HG03135 (cell line): Measurements from ENCODE around the gene CPZ.

Experiments
- ATAC-seq: cut with Tn5 transposase; IDR thresholded peaks from one replicate; pipeline ENCODE4 v1.9.1; 2021; ENCODE audit warnings: mild to moderate bottlenecking, moderate library complexity; ENCODE audit not compliant: unreplicated experiment

The CPZ gene

GRCh38 chr4:8593264-8594096 lies 915 bp downstream of the CPZ start:
- ATAC-seq, result no peak

- ATAC-seq, result no peak
Observed at GRCh38 chr4:8594097-8595038, 1.8 kb downstream of the CPZ start.

GRCh38 chr4:8595237-8596087 lies 2.9 kb downstream of the CPZ start:
- no peak for ATAC-seq

GRCh38 chr4:8596891-8597290 lies 4.3 kb downstream of the CPZ start:
- no peak for ATAC-seq

- ATAC-seq, result no peak
Observed at GRCh38 chr4:8597319-8597718, 4.8 kb downstream of the CPZ start.

- no peak for ATAC-seq
Observed at GRCh38 chr4:8597791-8598190, 5.2 kb downstream of the CPZ start.

GRCh38 chr4:8598391-8599090 lies 6.0 kb downstream of the CPZ start:
- no peak for ATAC-seq

GRCh38 chr4:8599091-8599460 lies 6.5 kb downstream of the CPZ start:
- ATAC-seq, result no peak

- ATAC-seq, result no peak
Observed at GRCh38 chr4:8599657-8600056, 7.1 kb downstream of the CPZ start.

GRCh38 chr4:8600266-8600665 lies 7.7 kb downstream of the CPZ start:
- no peak for ATAC-seq

GRCh38 chr4:8600686-8601085 lies 8.1 kb downstream of the CPZ start:
- ATAC-seq, result no peak

GRCh38 chr4:8601086-8601485 lies 8.5 kb downstream of the CPZ start:
- no peak for ATAC-seq

- no peak for ATAC-seq
Observed at GRCh38 chr4:8601556-8601955, 9.0 kb downstream of the CPZ start.

GRCh38 chr4:8602686-8603430 lies 10.3 kb downstream of the CPZ start:
- ATAC-seq, result no peak

- ATAC-seq, result no peak
Observed at GRCh38 chr4:8603931-8604330, 11.4 kb downstream of the CPZ start.

- ATAC-seq, result no peak
Observed at GRCh38 chr4:8605289-8605688, 12.7 kb downstream of the CPZ start.

- ATAC-seq, result no peak
Observed at GRCh38 chr4:8606476-8606875, 13.9 kb downstream of the CPZ start.

- ATAC-seq, result no peak
Observed at GRCh38 chr4:8606966-8607365, 14.4 kb downstream of the CPZ start.

GRCh38 chr4:8607603-8608481 lies 15.3 kb downstream of the CPZ start:
- no peak for ATAC-seq
